ENCODE results near the gene SEPTIN7.

DNA sequence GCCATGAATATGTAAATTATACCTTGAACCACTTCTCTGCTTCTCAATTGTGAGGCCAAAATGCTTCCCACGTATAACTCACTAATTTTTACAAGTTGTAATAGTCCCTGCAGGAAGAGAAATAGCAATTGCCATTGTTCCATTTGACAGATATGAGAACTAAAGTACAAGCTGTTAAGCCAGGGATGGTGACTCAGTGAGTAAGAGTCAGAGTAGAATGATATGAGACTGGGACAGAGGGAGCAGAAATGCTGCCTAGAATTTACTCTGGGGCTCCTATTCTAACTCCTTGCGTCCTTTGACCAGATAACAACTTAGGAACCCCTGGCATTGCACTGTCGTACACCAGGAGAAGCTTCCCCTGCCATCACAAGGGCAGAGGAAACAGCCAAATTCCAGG, 45.1 kb upstream of the SEPTIN7 start:
- TF ChIP-seq, protein P1, sequence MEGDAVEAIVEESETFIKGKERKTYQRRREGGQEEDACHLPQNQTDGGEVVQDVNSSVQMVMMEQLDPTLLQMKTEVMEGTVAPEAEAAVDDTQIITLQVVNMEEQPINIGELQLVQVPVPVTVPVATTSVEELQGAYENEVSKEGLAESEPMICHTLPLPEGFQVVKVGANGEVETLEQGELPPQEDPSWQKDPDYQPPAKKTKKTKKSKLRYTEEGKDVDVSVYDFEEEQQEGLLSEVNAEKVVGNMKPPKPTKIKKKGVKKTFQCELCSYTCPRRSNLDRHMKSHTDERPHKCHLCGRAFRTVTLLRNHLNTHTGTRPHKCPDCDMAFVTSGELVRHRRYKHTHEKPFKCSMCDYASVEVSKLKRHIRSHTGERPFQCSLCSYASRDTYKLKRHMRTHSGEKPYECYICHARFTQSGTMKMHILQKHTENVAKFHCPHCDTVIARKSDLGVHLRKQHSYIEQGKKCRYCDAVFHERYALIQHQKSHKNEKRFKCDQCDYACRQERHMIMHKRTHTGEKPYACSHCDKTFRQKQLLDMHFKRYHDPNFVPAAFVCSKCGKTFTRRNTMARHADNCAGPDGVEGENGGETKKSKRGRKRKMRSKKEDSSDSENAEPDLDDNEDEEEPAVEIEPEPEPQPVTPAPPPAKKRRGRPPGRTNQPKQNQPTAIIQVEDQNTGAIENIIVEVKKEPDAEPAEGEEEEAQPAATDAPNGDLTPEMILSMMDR (conservative IDR thresholded peaks at IDR 0.05; ENCODE audit: low read length), result no peak
- no peak for TF ChIP-seq EZH2phosphoT487 (IDR thresholded peaks at IDR 0.05; ENCODE audit: borderline replicate concordance, low read depth, low read length)
